Skin of body (tissue), 2 donors: ENCODE results near the gene C9orf78. TPM values are rescaled to one million over a fixed set of nuclear protein-coding genes. Genes with fewer than 3 reads are reported as not detected.

Experiments used
- DNase-seq: peaks from one replicate; lab custom pipeline; 2025; lab: John Stamatoyannopoulos, UW
- total RNA-seq: library from RNA; depleted of rRNA; stranded (reverse); fragments of >200 nt; gene quantifications from one replicate; pipeline ENCODE4 v1.2.3, GENCODE V29; 2014

The C9orf78 gene
- total RNA-seq, 1 donor from 2014 or later = 38.4 TPM

DNA sequence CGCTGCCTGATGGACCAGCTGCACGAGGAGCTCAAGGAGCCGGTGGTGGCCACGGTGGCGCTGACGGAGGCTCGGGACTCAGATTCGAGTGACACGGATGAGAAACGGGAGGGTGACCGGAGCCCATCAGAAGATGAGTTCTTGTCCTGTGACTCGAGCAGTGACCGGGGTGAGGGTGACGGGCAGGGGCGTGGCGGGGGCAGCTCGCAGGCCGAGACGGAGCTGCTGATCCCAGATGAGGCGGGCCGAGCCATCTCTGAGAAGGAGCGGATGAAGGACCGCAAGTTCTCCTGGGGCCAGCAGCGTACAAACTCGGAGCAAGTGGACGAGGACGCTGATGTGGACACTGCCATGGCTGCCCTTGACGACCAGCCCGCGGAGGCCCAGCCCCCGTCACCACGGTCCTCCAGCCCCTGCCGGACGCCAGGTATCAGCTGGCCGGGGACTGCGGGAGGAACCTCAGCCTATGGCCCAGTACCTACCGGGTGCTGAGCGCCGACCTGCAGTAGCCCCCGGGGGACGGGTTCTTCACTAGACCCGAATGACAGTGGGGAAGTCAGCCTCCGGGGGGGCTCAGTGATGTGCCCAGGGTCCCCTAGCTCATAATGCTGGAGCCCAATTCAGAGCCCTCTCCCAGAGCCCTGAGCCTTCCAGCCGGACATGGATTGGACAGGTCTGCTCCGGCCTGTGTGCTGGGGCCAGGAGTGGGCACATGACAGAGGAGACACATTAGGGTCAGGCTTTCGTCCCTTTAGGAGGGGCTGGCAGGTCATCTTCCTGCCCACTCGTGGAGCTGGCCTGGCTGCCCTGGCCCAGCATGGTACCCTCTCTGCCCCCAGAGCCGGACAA is 33.2 kb upstream of the C9orf78 start:
- DNase-seq = no peak

DNA sequence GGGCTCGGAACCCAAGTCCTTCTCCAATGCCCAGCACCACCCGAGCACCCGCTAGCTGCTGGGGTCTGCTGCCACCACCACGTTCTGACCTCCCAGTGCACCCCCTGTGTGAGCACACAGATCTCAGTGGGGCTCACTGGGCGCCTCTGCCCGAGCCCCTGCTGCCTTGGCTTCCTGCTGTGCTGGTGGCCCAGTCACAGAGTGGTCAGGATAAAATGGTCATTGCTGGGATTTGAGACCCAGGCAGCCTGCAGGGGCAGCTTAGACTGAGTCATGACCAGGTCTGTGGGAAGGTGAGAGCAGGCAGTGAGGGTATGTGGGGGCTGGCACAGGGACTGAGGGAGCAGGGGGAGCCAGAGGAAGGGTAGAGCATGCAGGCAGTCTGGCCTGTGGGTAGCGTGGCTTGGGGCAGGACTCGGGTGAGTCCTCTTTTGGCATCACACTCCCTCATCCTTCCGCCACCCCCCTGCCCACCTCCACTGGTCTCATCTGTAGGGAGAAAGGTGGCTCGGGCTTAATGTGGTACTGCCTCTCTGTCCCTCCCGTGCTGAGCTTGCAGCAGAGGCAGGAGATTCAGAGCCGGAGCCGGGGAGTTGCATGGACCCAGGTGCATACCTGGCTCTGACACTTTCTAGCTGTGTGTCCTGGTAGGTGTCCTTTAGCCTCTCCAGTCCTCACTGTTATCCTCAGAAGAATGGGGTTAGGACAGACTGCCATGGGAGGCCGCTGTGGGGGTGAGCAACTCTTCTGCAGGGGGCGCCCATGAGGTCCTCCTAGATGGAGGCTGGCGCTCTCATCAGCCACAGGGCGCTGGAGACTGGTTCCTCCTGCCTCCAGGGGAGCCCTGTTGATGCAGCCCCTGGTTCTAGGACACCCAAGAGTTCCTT is 32.3 kb upstream of the C9orf78 start:
- no peak for DNase-seq

DNA sequence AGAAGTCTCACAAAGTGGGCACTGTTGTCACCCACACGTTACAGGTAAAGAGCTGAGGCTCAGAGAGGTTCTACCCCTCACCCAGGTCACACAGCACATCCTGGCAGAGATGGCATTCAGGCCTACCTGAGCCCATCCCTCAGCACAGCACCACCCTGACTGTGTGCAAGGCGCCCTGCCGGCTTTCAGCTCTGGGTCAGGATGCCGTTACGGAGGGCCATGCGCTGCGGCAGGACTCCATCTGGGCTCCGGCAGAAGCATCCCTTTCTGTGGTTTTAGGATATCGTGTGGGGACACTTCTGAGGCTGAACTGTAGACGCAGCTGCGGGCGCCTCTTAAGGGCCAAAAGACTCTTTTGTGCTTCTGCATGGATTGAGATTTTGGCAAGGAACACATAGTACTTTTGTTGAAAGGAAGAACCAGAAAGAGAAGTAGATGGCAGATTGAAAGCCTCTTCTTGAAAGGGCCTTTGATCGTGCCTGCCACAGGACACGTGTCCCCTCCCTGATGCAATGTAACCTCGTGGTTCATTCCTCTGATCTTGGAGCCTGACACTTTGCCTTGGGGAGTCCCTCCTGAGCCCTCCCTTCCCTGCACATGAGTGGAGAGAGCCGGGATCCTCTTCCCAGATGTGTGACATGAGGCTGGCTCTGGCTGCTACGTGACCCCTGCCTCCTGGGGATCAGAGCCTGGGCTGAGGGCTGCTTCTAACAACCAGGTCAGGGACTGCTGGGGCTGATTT is 31.5 kb upstream of the C9orf78 start:
- DNase-seq = no peak

DNA sequence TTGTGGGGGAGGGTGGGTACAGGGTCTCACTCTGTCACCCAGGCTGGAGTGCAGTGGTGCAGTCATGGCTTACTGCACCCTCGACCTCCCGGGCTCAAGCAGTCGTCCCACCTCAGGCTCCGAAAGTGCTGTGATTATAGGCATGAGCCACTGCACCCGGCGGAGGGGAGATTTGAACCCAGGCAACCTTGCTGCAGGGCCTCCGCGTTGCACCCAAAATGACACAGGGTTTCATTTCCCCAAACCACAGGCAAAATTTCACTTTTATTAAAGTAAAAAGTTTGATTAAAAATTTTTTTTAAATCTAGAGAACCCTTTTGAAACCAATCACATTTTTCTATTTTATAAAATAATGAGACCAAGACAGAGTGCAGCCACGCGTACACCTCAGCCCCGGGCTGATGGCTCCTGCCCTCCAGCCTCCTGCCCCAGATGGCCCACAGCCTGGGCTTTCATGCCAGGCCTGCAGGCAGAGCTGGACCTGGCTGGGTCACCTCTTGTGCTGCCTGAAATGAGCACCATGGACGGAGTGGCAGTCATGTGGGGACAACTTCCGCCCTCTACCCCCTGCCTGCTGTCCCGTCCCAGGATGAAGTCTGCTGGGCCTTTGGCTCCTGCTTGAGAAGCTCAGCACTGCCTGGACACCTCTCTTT is 30.7 kb upstream of the C9orf78 start:
- no peak for DNase-seq

DNA sequence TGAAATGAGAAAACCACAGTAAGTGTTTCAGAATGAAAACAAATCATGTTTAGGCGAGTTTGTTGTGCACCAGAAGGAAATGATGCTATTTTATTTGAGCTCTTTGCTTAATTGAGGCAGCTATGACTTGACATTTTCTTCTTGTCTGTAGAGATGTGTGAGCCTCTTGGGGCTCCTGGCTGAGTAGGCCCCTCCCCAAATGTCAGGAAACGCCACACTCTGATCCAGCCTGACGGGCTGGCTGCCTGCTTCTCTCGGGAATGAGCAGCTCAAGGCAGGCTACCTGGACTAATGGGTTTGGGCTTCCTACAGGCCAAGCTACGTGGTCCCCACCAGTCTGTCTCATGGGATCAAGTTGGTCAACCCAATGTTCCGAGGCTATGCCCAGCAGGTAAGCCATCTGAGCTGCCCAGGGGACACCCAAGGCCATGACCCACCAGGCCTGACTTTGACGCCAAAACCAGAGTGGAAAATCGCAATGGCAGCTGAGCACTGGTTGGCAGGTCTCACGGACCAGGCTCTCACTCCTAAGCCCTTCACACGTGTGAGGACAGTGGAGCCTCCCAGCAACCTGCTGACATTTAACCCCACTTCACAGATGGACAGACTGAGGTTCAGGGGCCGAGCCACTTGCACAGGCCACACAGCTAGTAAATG is 30.0 kb upstream of the C9orf78 start:
- no peak for DNase-seq

DNA sequence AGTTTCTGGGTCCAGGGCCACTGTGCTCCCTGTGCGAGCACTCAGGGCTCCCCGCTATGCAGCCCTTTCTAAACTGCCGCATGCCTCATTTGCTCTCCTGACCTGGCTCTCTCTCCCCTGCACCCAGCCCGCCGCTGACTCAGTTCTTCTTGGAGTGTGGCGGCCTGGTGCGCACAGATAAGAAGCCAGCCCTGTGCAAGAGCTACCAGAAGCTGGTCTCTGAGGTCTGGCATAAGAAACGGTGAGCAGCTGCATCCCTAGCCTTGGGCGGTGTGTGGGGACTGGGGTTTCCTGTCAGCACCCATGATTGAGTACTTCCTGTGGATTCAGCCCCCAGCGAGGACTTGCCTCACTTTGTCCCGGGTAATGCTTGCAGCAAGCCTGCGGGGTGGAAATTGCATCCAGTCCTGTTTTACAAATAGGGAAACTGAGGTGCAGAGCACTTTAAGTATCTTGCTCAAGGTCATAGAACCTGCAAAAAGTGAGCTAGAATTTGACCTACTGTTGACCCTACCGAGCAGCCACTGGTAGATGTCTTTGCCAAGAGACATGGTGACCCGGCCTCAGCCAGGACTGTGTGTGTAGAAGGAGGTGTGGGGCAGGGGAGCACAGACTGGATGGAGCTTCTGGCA is 28.1 kb upstream of the C9orf78 start:
- no peak for DNase-seq

DNA sequence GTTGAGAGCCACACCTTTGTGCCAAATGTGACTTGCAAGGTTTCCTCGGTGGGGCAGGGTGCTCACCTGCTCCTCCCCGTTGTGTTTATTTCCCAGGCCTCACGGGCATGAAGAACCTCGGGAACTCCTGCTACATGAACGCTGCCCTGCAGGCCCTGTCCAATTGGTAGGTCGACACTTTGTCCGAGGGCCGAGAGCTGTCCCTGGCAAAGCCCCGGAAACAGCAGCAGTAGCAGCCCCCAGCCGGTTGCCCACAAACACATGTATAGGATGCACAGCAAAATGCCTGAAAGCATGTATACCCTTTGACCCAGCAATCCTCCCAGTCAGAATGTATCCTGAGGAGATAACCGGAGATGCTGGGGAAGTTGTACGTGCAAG is 26.4 kb upstream of the C9orf78 start:
- DNase-seq = no peak

DNA sequence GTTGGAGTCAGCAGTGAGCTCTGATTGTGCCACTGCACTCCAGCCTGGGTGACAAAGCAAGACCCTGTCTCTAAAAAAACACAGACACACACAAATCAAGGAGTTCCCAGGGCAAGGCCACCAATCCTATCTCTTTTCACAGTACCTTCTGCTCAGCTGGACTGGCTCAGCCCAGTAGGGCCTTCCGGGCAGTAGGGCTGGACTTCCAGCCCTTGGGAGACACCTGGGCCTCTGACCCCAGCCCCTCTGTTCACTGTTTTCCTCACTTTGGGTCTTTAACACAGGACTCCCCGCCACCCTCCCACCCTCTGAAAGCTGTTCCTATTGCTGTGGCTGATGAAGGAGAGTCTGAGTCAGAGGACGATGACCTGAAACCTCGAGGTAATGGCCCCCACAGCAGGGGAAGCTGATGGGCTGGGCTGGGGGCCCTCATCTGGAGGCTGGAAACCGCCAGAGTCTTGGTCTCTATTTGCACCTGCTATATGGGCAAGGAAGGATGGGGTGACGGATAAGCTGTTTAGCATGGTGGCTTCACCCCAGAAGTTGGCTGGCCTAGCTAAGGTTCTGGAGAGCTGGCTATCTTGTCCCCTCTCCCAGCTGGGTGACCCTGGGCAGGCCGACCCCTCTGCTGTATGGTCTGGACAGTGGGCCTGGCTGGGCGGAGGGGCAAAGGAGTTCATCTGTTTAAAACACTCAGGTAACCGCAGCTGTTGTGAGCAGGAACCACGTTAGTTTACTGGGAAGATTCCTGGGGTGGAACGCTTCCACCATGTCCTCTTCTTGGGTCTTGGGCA is 25.8 kb upstream of the C9orf78 start:
- no peak for DNase-seq

DNA sequence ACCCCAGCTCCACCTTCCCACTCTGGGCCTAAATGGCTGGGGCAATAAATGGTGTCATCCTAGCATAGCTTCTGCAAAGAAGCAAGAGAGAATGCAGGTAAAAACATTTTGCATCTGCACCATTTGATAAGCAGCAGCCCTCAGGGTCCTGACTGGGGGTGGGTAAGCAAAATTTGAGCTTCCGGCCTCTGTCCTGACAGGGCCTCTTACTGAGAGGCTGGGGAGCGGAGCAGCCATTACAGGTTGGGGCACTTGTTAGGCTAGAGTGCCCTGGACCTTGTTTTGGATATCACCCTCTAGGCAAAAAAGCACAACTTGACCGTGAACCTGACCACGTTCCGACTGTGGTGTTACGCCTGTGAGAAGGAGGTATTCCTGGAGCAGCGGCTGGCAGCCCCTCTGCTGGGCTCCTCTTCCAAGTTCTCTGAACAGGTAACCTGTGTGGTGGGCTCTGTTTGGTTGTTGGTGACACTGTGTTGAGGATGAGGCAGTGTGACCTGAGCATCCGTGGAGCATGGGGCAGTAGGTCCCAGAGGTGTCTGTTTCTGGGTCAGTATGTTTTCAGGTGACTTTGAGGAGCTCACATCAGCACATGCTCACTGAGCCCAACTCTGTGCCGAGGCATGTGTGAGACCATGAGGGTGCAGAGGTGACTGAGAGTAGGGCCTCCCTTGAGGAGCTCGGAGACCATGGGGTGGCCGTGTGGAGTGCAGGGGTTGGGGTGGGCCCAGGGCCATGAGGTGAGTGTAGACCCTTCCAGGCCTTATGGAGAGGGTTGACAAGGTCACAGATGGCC is 23.3 kb upstream of the C9orf78 start:
- DNase-seq = no peak

DNA sequence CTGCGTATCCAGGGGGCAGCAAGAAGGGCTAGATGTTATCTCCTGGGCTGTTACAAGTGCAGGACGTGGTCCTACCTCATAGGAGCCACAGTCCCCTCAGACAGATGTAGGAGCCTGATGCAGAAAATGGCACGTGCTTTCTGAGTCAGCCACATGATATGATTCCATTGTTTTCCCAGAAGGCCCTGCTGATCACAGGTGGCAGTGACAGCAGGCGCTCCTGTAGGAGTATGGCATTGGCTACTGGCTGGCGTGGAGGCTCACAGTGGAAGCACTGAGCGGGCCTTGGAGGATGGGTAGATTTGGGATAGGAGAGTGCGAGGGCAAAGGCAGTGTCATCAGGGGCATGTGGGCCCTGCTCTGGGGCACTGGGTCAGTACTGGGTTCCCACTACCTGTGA is 22.1 kb upstream of the C9orf78 start:
- DNase-seq = no peak

DNA sequence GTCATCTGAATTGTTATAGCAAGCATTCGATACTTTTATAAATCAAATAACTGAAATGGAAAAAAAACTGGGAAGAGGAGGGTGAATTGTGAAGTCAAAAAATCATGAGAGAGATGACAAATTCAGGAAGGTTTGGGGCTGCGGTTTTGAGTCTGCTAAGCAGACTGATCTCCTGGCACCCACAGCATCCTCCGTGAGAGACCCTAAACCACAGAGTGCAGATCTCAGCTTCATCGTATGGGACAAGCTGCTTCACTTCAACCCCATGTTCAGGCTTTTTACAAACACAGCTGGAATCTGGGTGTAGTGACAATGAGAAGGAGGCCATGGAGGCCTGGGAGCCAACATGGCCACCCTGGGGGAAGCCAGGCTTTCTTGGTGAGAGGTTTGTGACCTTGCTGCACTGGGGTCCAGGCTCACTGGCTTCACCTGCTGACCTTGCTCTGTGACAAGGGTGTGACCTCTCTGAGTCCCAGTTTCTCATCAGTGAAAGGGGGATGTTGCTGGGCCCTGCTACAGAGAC is 19.6 kb upstream of the C9orf78 start:
- no peak for DNase-seq

DNA sequence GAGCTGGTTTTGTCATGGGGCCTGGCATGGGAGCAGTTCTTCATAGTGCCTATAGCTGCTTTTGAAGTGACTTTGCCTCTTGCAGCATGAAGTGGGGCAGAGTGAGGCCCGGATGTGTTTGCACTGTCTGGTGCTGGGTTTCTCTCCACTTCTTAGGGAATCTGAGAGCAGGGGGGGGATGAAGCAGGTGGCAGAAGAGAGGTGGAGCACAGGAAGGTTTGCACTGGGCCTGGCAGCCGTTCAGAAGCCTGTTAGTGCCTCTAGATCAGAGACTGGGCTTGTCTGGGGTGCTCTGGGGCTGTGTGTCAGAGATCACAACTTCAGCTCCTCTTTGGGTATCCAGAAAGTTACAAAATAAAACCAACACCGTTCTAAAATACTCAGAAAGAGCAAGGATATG is 18.5 kb upstream of the C9orf78 start:
- DNase-seq = no peak

DNA sequence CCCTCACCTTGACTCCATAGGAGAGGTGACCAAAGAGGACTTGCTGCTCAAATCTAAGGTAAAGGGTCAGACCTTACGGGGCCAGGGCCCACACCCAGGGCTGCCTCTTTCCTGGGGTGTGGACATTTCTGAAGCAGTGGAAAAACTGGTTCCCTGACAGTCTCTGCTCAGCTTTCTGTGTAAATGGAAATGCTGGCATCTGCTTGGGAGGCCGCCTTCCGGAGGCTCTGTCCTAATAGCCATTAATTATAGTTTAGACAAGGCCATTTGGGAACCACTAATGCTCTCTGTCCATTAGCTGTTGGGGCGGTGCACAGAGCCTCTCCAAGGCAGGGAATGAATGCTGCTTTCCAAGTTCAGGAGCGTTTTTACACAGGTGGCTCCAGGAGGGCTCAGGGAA is 17.5 kb upstream of the C9orf78 start:
- DNase-seq = no peak

DNA sequence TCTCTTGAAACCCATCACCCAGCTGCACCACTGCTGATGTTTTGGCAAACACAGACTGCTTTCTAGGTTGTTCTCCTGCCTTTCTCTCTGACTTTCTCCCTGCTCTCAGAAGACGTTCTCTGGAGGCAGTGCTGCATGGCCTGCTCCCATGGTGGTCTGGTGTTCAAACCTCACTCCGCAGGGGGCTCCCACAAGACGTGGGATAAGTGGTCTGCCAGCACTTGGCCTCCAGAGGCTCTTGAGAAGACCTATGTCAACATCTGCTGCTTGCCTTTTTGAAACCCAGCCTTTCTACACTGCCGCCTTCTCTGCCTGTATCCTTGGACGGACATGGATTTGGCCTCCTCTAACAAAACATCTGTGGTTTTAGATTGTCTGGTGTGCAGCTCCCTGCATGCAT is 16.7 kb upstream of the C9orf78 start:
- no peak for DNase-seq

DNA sequence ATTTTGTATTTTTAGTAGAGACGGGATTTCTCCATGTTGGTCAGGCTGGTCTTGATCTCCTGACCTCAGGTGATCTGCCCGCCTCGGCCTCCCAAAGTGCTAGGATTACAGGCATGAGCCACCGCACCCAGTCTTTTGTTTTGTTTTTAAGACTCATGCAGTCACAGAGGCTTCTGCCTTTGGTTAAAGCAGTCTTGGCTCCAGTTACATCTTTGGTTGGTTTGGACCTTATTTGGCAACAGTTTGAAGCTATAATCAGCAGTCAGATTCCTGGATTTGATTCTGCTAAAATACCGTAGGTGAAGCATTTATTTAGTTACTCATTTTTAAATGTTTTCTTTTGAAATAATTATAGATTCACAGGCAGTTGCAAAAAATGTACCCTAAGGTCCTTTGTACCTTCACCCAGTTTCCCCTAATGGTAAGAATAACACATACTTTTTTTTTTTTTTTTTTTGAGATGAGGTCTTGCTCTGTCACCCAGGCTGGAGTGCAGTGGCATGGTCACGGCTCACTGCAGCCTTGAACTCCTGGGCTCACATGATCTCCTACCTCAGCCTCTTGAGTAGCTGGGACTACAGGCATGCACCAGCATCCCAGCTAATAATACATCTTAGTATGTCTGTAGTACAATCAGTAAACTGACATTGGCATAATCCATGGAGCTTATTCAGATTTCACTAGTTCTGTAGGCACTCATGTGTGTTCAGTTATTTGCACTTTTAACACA is 15.9 kb upstream of the C9orf78 start:
- no peak for DNase-seq

DNA sequence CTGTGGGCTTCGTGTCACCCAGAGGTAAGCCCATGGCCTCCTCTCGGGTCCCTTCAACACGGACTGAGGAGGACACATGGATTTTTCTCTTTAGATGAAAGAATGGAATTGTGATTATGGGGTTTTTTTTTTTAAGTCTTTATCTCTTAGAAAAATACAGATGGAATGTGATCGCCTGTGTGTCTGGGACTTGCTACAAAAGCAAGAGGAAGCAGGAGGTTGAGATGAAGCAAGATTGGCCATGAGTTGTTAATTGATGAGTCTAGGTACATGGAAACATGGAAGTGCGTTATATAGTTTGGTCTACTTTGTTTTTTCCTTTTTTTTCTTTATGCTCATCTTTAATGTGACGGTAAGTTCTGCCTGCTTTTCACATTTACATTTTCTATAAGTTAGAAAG is 14.8 kb upstream of the C9orf78 start:
- DNase-seq = no peak

DNA sequence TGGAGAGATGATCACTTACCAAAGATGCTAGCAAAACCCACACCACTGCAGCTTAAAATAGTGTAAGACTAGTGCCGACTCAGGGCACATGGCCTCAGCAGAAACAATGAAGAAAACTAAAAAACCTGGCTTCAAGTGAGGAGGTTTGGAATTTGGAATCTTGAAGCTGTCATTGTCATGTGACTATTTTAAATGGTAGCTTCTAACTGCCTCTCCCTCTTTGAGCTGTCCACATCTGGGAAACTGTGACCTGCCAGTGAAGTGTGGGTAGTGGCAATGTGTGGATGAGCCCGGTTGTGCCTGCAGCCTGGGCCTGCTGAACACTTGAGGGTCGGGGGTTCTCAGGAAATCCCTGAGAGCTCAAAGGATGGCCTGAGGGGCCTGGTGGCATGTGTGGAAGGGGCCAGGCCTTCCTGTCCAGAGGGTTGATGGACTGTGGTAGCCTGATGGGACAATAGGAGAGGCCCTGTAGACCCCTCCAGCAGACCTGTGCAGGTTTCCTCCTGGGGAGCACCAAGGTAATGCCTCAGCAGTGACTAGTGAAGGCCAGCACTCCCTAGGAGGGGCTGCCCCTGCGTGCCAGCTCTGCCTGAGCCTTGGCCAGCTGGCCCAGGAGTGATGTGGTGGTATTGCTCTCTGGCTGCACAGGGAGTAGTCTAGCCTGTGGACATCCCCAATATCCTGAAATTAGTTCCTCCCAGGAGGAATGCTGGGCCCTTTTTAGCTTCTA is 13.8 kb upstream of the C9orf78 start:
- DNase-seq = no peak
